IMR-90 (cell line): Measurements from ENCODE around the gene FAM177B. TPM values are rescaled to one million over a fixed set of nuclear protein-coding genes. Genes with fewer than 3 reads are reported as not detected.

Source experiments
- ATAC-seq: fragments of 200-7000 bp; cut with Tn5 transposase; 2 replicates; pipeline ENCODE4 v1.9.1; 2020; ENCODE audit warnings: low read depth, mild to moderate bottlenecking, moderate library complexity
- BruUV-seq: library from RNA; stranded (reverse); fragments of 400-500 nt; replicated peaks from 2 replicates; lab custom pipeline; 2021; lab: Mats Ljungman, UMichigan
- CTCF ChIA-PET: fragments of 300-600 bp; formaldehyde crosslinking; extraction: SDS; loops from one replicate; lab custom pipeline; 2021; ENCODE audit warnings: antibody characterized with exemption; lab: Yijun Ruan, JAX
- POLR2A ChIA-PET: fragments of 300-600 bp; sonication (Branson Sonifier 250); formaldehyde crosslinking; loops from one replicate; lab custom pipeline; 2022; ENCODE audit warnings: antibody characterized with exemption; ENCODE audit not compliant: unreplicated experiment; lab: Charles Lee
- DNase-seq: peaks from one replicate; pipeline ENCODE4 v3.0.0; 2013
- H2AFZ ChIP-seq: replicated peaks from 2 replicates; pipeline ENCODE3; 2013; ENCODE audit warnings: low read length, mild to moderate bottlenecking; ENCODE audit not compliant: poor library complexity
- H2AK5ac ChIP-seq: 2 replicates; pipeline ENCODE4 v1.6.1; 2013; ENCODE audit warnings: low read depth, low read length, inconsistent platforms
- H2AK9ac ChIP-seq: replicated peaks from 2 replicates; pipeline ENCODE3; 2013; ENCODE audit warnings: mild to moderate bottlenecking, low read depth, low read length, moderate library complexity; ENCODE audit not compliant: poor library complexity
- H2BK120ac ChIP-seq: 2 replicates; pipeline ENCODE4 v1.6.1; 2013; ENCODE audit warnings: low read depth, low read length, inconsistent platforms
- H2BK15ac ChIP-seq: 3 replicates; pipeline ENCODE4 v1.6.1; 2013; ENCODE audit warnings: low read depth, low read length, inconsistent platforms
- H2BK20ac ChIP-seq: 2 replicates; pipeline ENCODE4 v1.6.1; 2013; ENCODE audit warnings: low read depth, mild to moderate bottlenecking, inconsistent platforms, low read length, moderate library complexity
- H2BK5ac ChIP-seq: 2 replicates; pipeline ENCODE4 v1.6.1; 2013; ENCODE audit warnings: mild to moderate bottlenecking, low read depth, low read length, inconsistent platforms; ENCODE audit not compliant: poor library complexity, severe bottlenecking
- H3K14ac ChIP-seq: replicated peaks from 2 replicates; pipeline ENCODE4 v1.6.1; 2013; ENCODE audit warnings: low read depth, low read length, inconsistent platforms
- H3K18ac ChIP-seq: 2 replicates; pipeline ENCODE4 v1.6.1; 2013; ENCODE audit warnings: low read depth, low read length, control low read depth
- H3K23ac ChIP-seq: 2 replicates; pipeline ENCODE4 v1.6.1; 2013; ENCODE audit warnings: low read depth, low read length, inconsistent platforms
- H3K27ac ChIP-seq: 2 replicates; pipeline ENCODE4 v1.5.1; 2013; ENCODE audit warnings: mild to moderate bottlenecking, control low read depth, low read length; ENCODE audit not compliant: insufficient read depth
- H3K27me3 ChIP-seq: 2 replicates; pipeline ENCODE4 v1.6.1; 2013; ENCODE audit warnings: low read length; ENCODE audit not compliant: control insufficient read depth, insufficient read depth
- H3K36me3 ChIP-seq: 2 replicates; pipeline ENCODE4 v1.6.1; 2013; ENCODE audit warnings: low read length, mixed read lengths; ENCODE audit not compliant: control insufficient read depth, insufficient read depth
- H3K4ac ChIP-seq: 2 replicates; pipeline ENCODE4 v1.6.1; 2013; ENCODE audit warnings: low read depth, low read length, inconsistent platforms
- H3K4me1 ChIP-seq: 2 replicates; pipeline ENCODE4 v1.6.1; 2013; ENCODE audit warnings: low read length, mixed read lengths; ENCODE audit not compliant: control insufficient read depth, insufficient read depth
- H3K4me2 ChIP-seq: 2 replicates; pipeline ENCODE4 v1.6.1; 2013; ENCODE audit warnings: low read depth, mild to moderate bottlenecking, control low read depth, low read length, moderate library complexity
- H3K4me3 ChIP-seq: 2 replicates; pipeline ENCODE4 v1.5.1; 2013; ENCODE audit warnings: low read depth, mild to moderate bottlenecking, control low read depth, low read length, moderate library complexity; ENCODE audit not compliant: insufficient read depth
- H3K56ac ChIP-seq: 2 replicates; pipeline ENCODE4 v1.6.1; 2013; ENCODE audit warnings: low read length, inconsistent platforms; ENCODE audit not compliant: insufficient read depth; ENCODE audit errors: extremely low read depth
- H3K79me1 ChIP-seq, 2 experiments: 2 replicates each; pipeline ENCODE4 v1.6.1; 2013; ENCODE audit warnings: low read length in 2 of 2, inconsistent platforms in 1 of 2, low read depth in 1 of 2
- H3K9ac ChIP-seq: 2 replicates; pipeline ENCODE4 v1.6.1; 2013; ENCODE audit warnings: low read depth, low read length, control low read depth
- H3K9me1 ChIP-seq: 2 replicates; pipeline ENCODE4 v1.6.1; 2013; ENCODE audit warnings: low read length, inconsistent platforms; ENCODE audit not compliant: insufficient read depth
- H3K9me3 ChIP-seq: 2 replicates; pipeline ENCODE4 v1.6.1; 2013; ENCODE audit warnings: low read length; ENCODE audit not compliant: control insufficient read depth, insufficient read depth
- H4K20me1 ChIP-seq: 2 replicates; pipeline ENCODE4 v1.6.1; 2013; ENCODE audit warnings: low read length, inconsistent platforms; ENCODE audit not compliant: insufficient read depth
- H4K5ac ChIP-seq: 2 replicates; pipeline ENCODE4 v1.6.1; 2013; ENCODE audit warnings: mild to moderate bottlenecking, low read depth, low read length, control low read depth
- H4K8ac ChIP-seq, 2 experiments: 2 replicates each; pipeline ENCODE4 v1.6.1; 2013; ENCODE audit warnings: low read depth in 2 of 2, low read length in 2 of 2, control low read depth in 1 of 2, inconsistent platforms in 1 of 2
- H4K91ac ChIP-seq: 2 replicates; pipeline ENCODE4 v1.6.1; 2013; ENCODE audit warnings: low read depth, low read length, inconsistent platforms; ENCODE audit not compliant: insufficient read depth
- BHLHE40 ChIP-seq: fragments of 150-350 bp; IDR thresholded peaks from 2 replicates; pipeline ENCODE4 v1.6.1; 2016; ENCODE audit warnings: mild to moderate bottlenecking, low read depth, low read length
- CEBPB ChIP-seq: IDR thresholded peaks from 2 replicates; pipeline ENCODE4 v1.6.1; 2012; ENCODE audit warnings: low read depth, low read length, improper control_type of control experiment
- CHD1 ChIP-seq: IDR thresholded peaks from 2 replicates; pipeline ENCODE4 v1.6.1; 2012; ENCODE audit warnings: low read depth, low read length, improper control_type of control experiment
- CTCF ChIP-seq: conservative IDR thresholded peaks from 2 replicates; pipeline ENCODE4 v1.5.1; 2012; ENCODE audit warnings: mild to moderate bottlenecking, low read depth, low read length, improper control_type of control experiment
- ELK1 ChIP-seq: fragments of 150-350 bp; IDR thresholded peaks from 2 replicates; pipeline ENCODE4 v1.6.1; 2016; ENCODE audit warnings: low read depth, mild to moderate bottlenecking, low read length, moderate library complexity, borderline replicate concordance
- FOS ChIP-seq: fragments of 150-350 bp; IDR thresholded peaks from 2 replicates; pipeline ENCODE4 v1.6.1; 2016; ENCODE audit warnings: low read depth, low read length
- MAFK ChIP-seq: IDR thresholded peaks from 2 replicates; pipeline ENCODE4 v1.6.1; 2012; ENCODE audit warnings: low read depth, low read length, improper control_type of control experiment
- MAZ ChIP-seq: IDR thresholded peaks from 2 replicates; pipeline ENCODE4 v1.6.1; 2012; ENCODE audit warnings: low read depth, mild to moderate bottlenecking, low read length, improper control_type of control experiment, moderate library complexity, borderline replicate concordance
- MXI1 ChIP-seq: IDR thresholded peaks from 2 replicates; pipeline ENCODE4 v1.6.1; 2012; ENCODE audit warnings: low read depth, mild to moderate bottlenecking, low read length, moderate library complexity, borderline replicate concordance
- NFE2L2 ChIP-seq: fragments of 150-350 bp; IDR thresholded peaks from 2 replicates; pipeline ENCODE4 v1.6.1; 2016; ENCODE audit warnings: low read depth, mild to moderate bottlenecking, low read length
- POLR2A ChIP-seq: IDR thresholded peaks from 2 replicates; pipeline ENCODE4 v1.6.1; 2012; ENCODE audit warnings: mild to moderate bottlenecking, low read depth, low read length
- RAD21 ChIP-seq: IDR thresholded peaks from 2 replicates; pipeline ENCODE4 v1.6.1; 2012; ENCODE audit warnings: low read length, improper control_type of control experiment
- RCOR1 ChIP-seq: IDR thresholded peaks from 2 replicates; pipeline ENCODE4 v1.6.1; 2012; ENCODE audit warnings: mild to moderate bottlenecking, low read length, improper control_type of control experiment; ENCODE audit not compliant: insufficient replicate concordance
- RFX5 ChIP-seq: IDR thresholded peaks from 2 replicates; pipeline ENCODE4 v1.8.0; 2012; ENCODE audit warnings: low read depth, mild to moderate bottlenecking, low read length, moderate library complexity
- SMC3 ChIP-seq: fragments of 150-350 bp; IDR thresholded peaks from 2 replicates; pipeline ENCODE4 v1.6.1; 2016; ENCODE audit warnings: low read depth, mild to moderate bottlenecking, antibody characterized with exemption, low read length, moderate library complexity
- USF2 ChIP-seq: fragments of 150-350 bp; IDR thresholded peaks from 2 replicates; pipeline ENCODE4 v1.6.1; 2017; ENCODE audit warnings: mild to moderate bottlenecking, antibody characterized with exemption, low read length, low read depth
- WGBS, 2 experiments: methylation state at CpG; one replicate each; pipeline versions ENCODE4 v1.1.5 to v1.1.7; 2013; ENCODE audit warnings: missing lambda C conversion rate in 2 of 2; ENCODE audit not compliant: insufficient read length in 1 of 2; ENCODE audit errors: extremely low coverage in 2 of 2; 5-methylcytosine and 5-hydroxymethylcytosine counted together
- dilution Hi-C: fragments of 300-500 bp; cut with HindIII; formaldehyde crosslinking; loops from one replicate; pipeline ENCODE4 v1.14.3; 2018; ENCODE audit warnings: low sequenced_read_pairs; ENCODE audit not compliant: unreplicated experiment
- in situ Hi-C: fragments of 300-500 bp; cut with MboI; formaldehyde crosslinking; loops from 3 replicates; pipeline ENCODE4 v1.14.3; 2019; ENCODE audit warnings: low sequenced_read_pairs, inconsistent platforms, mixed read lengths
- intact Hi-C: fragments of 100-400 bp; cut with micrococcal nuclease; formaldehyde crosslinking; loops from 2 replicates; pipeline ENCODE4 v1.10.0; 2022
- polyA plus RNA-seq, 3 experiments: library from polyadenylated mRNA; depleted of rRNA; stranded (reverse); fragments of >200 nt; gene quantifications; 2 replicates each; pipeline ENCODE4 v1.2.3, GENCODE V29; 2012; ENCODE audit warnings: low replicate concordance in 1 of 3
- total RNA-seq: library from RNA; depleted of rRNA; stranded (reverse); fragments of >200 nt; gene quantifications from 2 replicates; pipeline ENCODE4 v1.2.3, GENCODE V29; 2012

The FAM177B gene
- total and polyA plus RNA-seq, 2 of the 4 experiments (the other 2 are of a cell fraction) = not detected

GRCh38 chr1:222784916-222785315 is 47.9 kb downstream of the FAM177B start:
- TF ChIP-seq CHD1 (no peak), USF2 (no peak), SMC3 (no peak), RFX5 (no peak), POLR2A (no peak), CEBPB (no peak), MAZ (no peak), RAD21 (no peak), ELK1 (no peak), MXI1 (no peak), CTCF (no peak), MAFK (no peak), BHLHE40 (no peak), RCOR1 (no peak), FOS (no peak), NFE2L2 (no peak)
- ATAC-seq (no peak), DNase-seq (no peak)
- ChIA-PET POLR2A (no interaction called here), CTCF (no interaction called here)
- H3K18ac ChIP-seq = no peak overlapping the region
- H3K27ac ChIP-seq = no peak overlapping the region
- no peak overlapping the region for H4K5ac ChIP-seq
- dilution Hi-C loops = loop anchor here (25.0 kb wide), 1 partner anchor 302 kb away; no protein-coding TSS in a partner anchor
- H4K8ac ChIP-seq = no peak overlapping the region
- no peak overlapping the region for H3K4me3 ChIP-seq
- H3K9me1 ChIP-seq = no peaks in the 10 kb centered on the region; the same call in 1 of the 2 replicates
- no peak overlapping the region for H3K4ac ChIP-seq
- H3K9ac ChIP-seq = no peak overlapping the region
- intact Hi-C loops = no loop called here
- peaks cover 20% of the 10 kb centered on the region for H3K27me3 ChIP-seq
- H3K4me1 ChIP-seq = no peaks in the 10 kb centered on the region
- no peaks in the 10 kb centered on the region for H3K9me3 ChIP-seq
- H2BK15ac ChIP-seq = no peak overlapping the region
- H3K14ac ChIP-seq = no peak overlapping the region
- H3K4me2 ChIP-seq = no peak overlapping the region
- no peaks in the 10 kb centered on the region for H4K20me1 ChIP-seq
- H2BK20ac ChIP-seq = no peak overlapping the region
- H2AK5ac ChIP-seq = no peak overlapping the region
- H3K56ac ChIP-seq = no peak overlapping the region
- no peak overlapping the region for H2BK5ac ChIP-seq
- WGBS, 2 experiments = no CpG with 5 or more reads among the region's 2 CpGs
- H3K23ac ChIP-seq = no peak overlapping the region
- H2BK120ac ChIP-seq = no peak overlapping the region
- H3K36me3 ChIP-seq = no peaks in the 10 kb centered on the region
- no TSS peak for BruUV-seq
- no peak overlapping the region for H4K91ac ChIP-seq
- no peak overlapping the region for H2AK9ac ChIP-seq
- no peak overlapping the region for H2AFZ ChIP-seq
- in situ Hi-C loops = no loop called here
- H3K79me1 ChIP-seq = no peaks in the 10 kb centered on the region
